IMR-90 (cell line): Measurements from ENCODE around the gene STARD10. TPM values are rescaled to one million over a fixed set of nuclear protein-coding genes. Genes with fewer than 3 reads are reported as not detected.

Experiments used
- ATAC-seq: fragments of 200-7000 bp; cut with Tn5 transposase; 2 replicates; pipeline ENCODE4 v1.9.1; 2020; ENCODE audit warnings: low read depth, mild to moderate bottlenecking, moderate library complexity
- BruUV-seq: library from RNA; stranded (reverse); fragments of 400-500 nt; replicated peaks from 2 replicates; lab custom pipeline; 2021; lab: Mats Ljungman, UMichigan
- CTCF ChIA-PET: fragments of 300-600 bp; formaldehyde crosslinking; extraction: SDS; loops from one replicate; lab custom pipeline; 2021; ENCODE audit warnings: antibody characterized with exemption; lab: Yijun Ruan, JAX
- POLR2A ChIA-PET: fragments of 300-600 bp; sonication (Branson Sonifier 250); formaldehyde crosslinking; loops from one replicate; lab custom pipeline; 2022; ENCODE audit warnings: antibody characterized with exemption; ENCODE audit not compliant: unreplicated experiment; lab: Charles Lee
- DNase-seq: peaks from one replicate; pipeline ENCODE4 v3.0.0; 2013
- H2AFZ ChIP-seq: replicated peaks from 2 replicates; pipeline ENCODE3; 2013; ENCODE audit warnings: low read length, mild to moderate bottlenecking; ENCODE audit not compliant: poor library complexity
- H2AK5ac ChIP-seq: 2 replicates; pipeline ENCODE4 v1.6.1; 2013; ENCODE audit warnings: low read depth, low read length, inconsistent platforms
- H2AK9ac ChIP-seq: replicated peaks from 2 replicates; pipeline ENCODE3; 2013; ENCODE audit warnings: mild to moderate bottlenecking, low read depth, low read length, moderate library complexity; ENCODE audit not compliant: poor library complexity
- H2BK120ac ChIP-seq: 2 replicates; pipeline ENCODE4 v1.6.1; 2013; ENCODE audit warnings: low read depth, low read length, inconsistent platforms
- H2BK15ac ChIP-seq: 3 replicates; pipeline ENCODE4 v1.6.1; 2013; ENCODE audit warnings: low read depth, low read length, inconsistent platforms
- H2BK20ac ChIP-seq: 2 replicates; pipeline ENCODE4 v1.6.1; 2013; ENCODE audit warnings: low read depth, mild to moderate bottlenecking, inconsistent platforms, low read length, moderate library complexity
- H2BK5ac ChIP-seq: 2 replicates; pipeline ENCODE4 v1.6.1; 2013; ENCODE audit warnings: mild to moderate bottlenecking, low read depth, low read length, inconsistent platforms; ENCODE audit not compliant: poor library complexity, severe bottlenecking
- H3K14ac ChIP-seq: replicated peaks from 2 replicates; pipeline ENCODE4 v1.6.1; 2013; ENCODE audit warnings: low read depth, low read length, inconsistent platforms
- H3K18ac ChIP-seq: 2 replicates; pipeline ENCODE4 v1.6.1; 2013; ENCODE audit warnings: low read depth, low read length, control low read depth
- H3K23ac ChIP-seq: 2 replicates; pipeline ENCODE4 v1.6.1; 2013; ENCODE audit warnings: low read depth, low read length, inconsistent platforms
- H3K27ac ChIP-seq: 2 replicates; pipeline ENCODE4 v1.5.1; 2013; ENCODE audit warnings: mild to moderate bottlenecking, control low read depth, low read length; ENCODE audit not compliant: insufficient read depth
- H3K27me3 ChIP-seq: 2 replicates; pipeline ENCODE4 v1.6.1; 2013; ENCODE audit warnings: low read length; ENCODE audit not compliant: control insufficient read depth, insufficient read depth
- H3K36me3 ChIP-seq: 2 replicates; pipeline ENCODE4 v1.6.1; 2013; ENCODE audit warnings: low read length, mixed read lengths; ENCODE audit not compliant: control insufficient read depth, insufficient read depth
- H3K4ac ChIP-seq: 2 replicates; pipeline ENCODE4 v1.6.1; 2013; ENCODE audit warnings: low read depth, low read length, inconsistent platforms
- H3K4me1 ChIP-seq: 2 replicates; pipeline ENCODE4 v1.6.1; 2013; ENCODE audit warnings: low read length, mixed read lengths; ENCODE audit not compliant: control insufficient read depth, insufficient read depth
- H3K4me2 ChIP-seq: 2 replicates; pipeline ENCODE4 v1.6.1; 2013; ENCODE audit warnings: low read depth, mild to moderate bottlenecking, control low read depth, low read length, moderate library complexity
- H3K4me3 ChIP-seq: 2 replicates; pipeline ENCODE4 v1.5.1; 2013; ENCODE audit warnings: low read depth, mild to moderate bottlenecking, control low read depth, low read length, moderate library complexity; ENCODE audit not compliant: insufficient read depth
- H3K56ac ChIP-seq: 2 replicates; pipeline ENCODE4 v1.6.1; 2013; ENCODE audit warnings: low read length, inconsistent platforms; ENCODE audit not compliant: insufficient read depth; ENCODE audit errors: extremely low read depth
- H3K79me1 ChIP-seq, 2 experiments: 2 replicates each; pipeline ENCODE4 v1.6.1; 2013; ENCODE audit warnings: low read length in 2 of 2, inconsistent platforms in 1 of 2, low read depth in 1 of 2
- H3K9ac ChIP-seq: 2 replicates; pipeline ENCODE4 v1.6.1; 2013; ENCODE audit warnings: low read depth, low read length, control low read depth
- H3K9me1 ChIP-seq: 2 replicates; pipeline ENCODE4 v1.6.1; 2013; ENCODE audit warnings: low read length, inconsistent platforms; ENCODE audit not compliant: insufficient read depth
- H3K9me3 ChIP-seq: 2 replicates; pipeline ENCODE4 v1.6.1; 2013; ENCODE audit warnings: low read length; ENCODE audit not compliant: control insufficient read depth, insufficient read depth
- H4K20me1 ChIP-seq: 2 replicates; pipeline ENCODE4 v1.6.1; 2013; ENCODE audit warnings: low read length, inconsistent platforms; ENCODE audit not compliant: insufficient read depth
- H4K5ac ChIP-seq: 2 replicates; pipeline ENCODE4 v1.6.1; 2013; ENCODE audit warnings: mild to moderate bottlenecking, low read depth, low read length, control low read depth
- H4K8ac ChIP-seq, 2 experiments: 2 replicates each; pipeline ENCODE4 v1.6.1; 2013; ENCODE audit warnings: low read depth in 2 of 2, low read length in 2 of 2, control low read depth in 1 of 2, inconsistent platforms in 1 of 2
- H4K91ac ChIP-seq: 2 replicates; pipeline ENCODE4 v1.6.1; 2013; ENCODE audit warnings: low read depth, low read length, inconsistent platforms; ENCODE audit not compliant: insufficient read depth
- BHLHE40 ChIP-seq: fragments of 150-350 bp; IDR thresholded peaks from 2 replicates; pipeline ENCODE4 v1.6.1; 2016; ENCODE audit warnings: mild to moderate bottlenecking, low read depth, low read length
- CEBPB ChIP-seq: IDR thresholded peaks from 2 replicates; pipeline ENCODE4 v1.6.1; 2012; ENCODE audit warnings: low read depth, low read length, improper control_type of control experiment
- CHD1 ChIP-seq: IDR thresholded peaks from 2 replicates; pipeline ENCODE4 v1.6.1; 2012; ENCODE audit warnings: low read depth, low read length, improper control_type of control experiment
- CTCF ChIP-seq: conservative IDR thresholded peaks from 2 replicates; pipeline ENCODE4 v1.5.1; 2012; ENCODE audit warnings: mild to moderate bottlenecking, low read depth, low read length, improper control_type of control experiment
- ELK1 ChIP-seq: fragments of 150-350 bp; IDR thresholded peaks from 2 replicates; pipeline ENCODE4 v1.6.1; 2016; ENCODE audit warnings: low read depth, mild to moderate bottlenecking, low read length, moderate library complexity, borderline replicate concordance
- FOS ChIP-seq: fragments of 150-350 bp; IDR thresholded peaks from 2 replicates; pipeline ENCODE4 v1.6.1; 2016; ENCODE audit warnings: low read depth, low read length
- MAFK ChIP-seq: IDR thresholded peaks from 2 replicates; pipeline ENCODE4 v1.6.1; 2012; ENCODE audit warnings: low read depth, low read length, improper control_type of control experiment
- MAZ ChIP-seq: IDR thresholded peaks from 2 replicates; pipeline ENCODE4 v1.6.1; 2012; ENCODE audit warnings: low read depth, mild to moderate bottlenecking, low read length, improper control_type of control experiment, moderate library complexity, borderline replicate concordance
- MXI1 ChIP-seq: IDR thresholded peaks from 2 replicates; pipeline ENCODE4 v1.6.1; 2012; ENCODE audit warnings: low read depth, mild to moderate bottlenecking, low read length, moderate library complexity, borderline replicate concordance
- NFE2L2 ChIP-seq: fragments of 150-350 bp; IDR thresholded peaks from 2 replicates; pipeline ENCODE4 v1.6.1; 2016; ENCODE audit warnings: low read depth, mild to moderate bottlenecking, low read length
- POLR2A ChIP-seq: IDR thresholded peaks from 2 replicates; pipeline ENCODE4 v1.6.1; 2012; ENCODE audit warnings: mild to moderate bottlenecking, low read depth, low read length
- RAD21 ChIP-seq: IDR thresholded peaks from 2 replicates; pipeline ENCODE4 v1.6.1; 2012; ENCODE audit warnings: low read length, improper control_type of control experiment
- RCOR1 ChIP-seq: IDR thresholded peaks from 2 replicates; pipeline ENCODE4 v1.6.1; 2012; ENCODE audit warnings: mild to moderate bottlenecking, low read length, improper control_type of control experiment; ENCODE audit not compliant: insufficient replicate concordance
- RFX5 ChIP-seq: IDR thresholded peaks from 2 replicates; pipeline ENCODE4 v1.8.0; 2012; ENCODE audit warnings: low read depth, mild to moderate bottlenecking, low read length, moderate library complexity
- SMC3 ChIP-seq: fragments of 150-350 bp; IDR thresholded peaks from 2 replicates; pipeline ENCODE4 v1.6.1; 2016; ENCODE audit warnings: low read depth, mild to moderate bottlenecking, antibody characterized with exemption, low read length, moderate library complexity
- USF2 ChIP-seq: fragments of 150-350 bp; IDR thresholded peaks from 2 replicates; pipeline ENCODE4 v1.6.1; 2017; ENCODE audit warnings: mild to moderate bottlenecking, antibody characterized with exemption, low read length, low read depth
- WGBS, 2 experiments: methylation state at CpG; one replicate each; pipeline versions ENCODE4 v1.1.5 to v1.1.7; 2013; ENCODE audit warnings: missing lambda C conversion rate in 2 of 2; ENCODE audit not compliant: insufficient read length in 1 of 2; ENCODE audit errors: extremely low coverage in 2 of 2; 5-methylcytosine and 5-hydroxymethylcytosine counted together
- dilution Hi-C: fragments of 300-500 bp; cut with HindIII; formaldehyde crosslinking; loops from one replicate; pipeline ENCODE4 v1.14.3; 2018; ENCODE audit warnings: low sequenced_read_pairs; ENCODE audit not compliant: unreplicated experiment
- in situ Hi-C: fragments of 300-500 bp; cut with MboI; formaldehyde crosslinking; loops from 3 replicates; pipeline ENCODE4 v1.14.3; 2019; ENCODE audit warnings: low sequenced_read_pairs, inconsistent platforms, mixed read lengths
- intact Hi-C: fragments of 100-400 bp; cut with micrococcal nuclease; formaldehyde crosslinking; loops from 2 replicates; pipeline ENCODE4 v1.10.0; 2022
- polyA plus RNA-seq, 3 experiments: library from polyadenylated mRNA; depleted of rRNA; stranded (reverse); fragments of >200 nt; gene quantifications; 2 replicates each; pipeline ENCODE4 v1.2.3, GENCODE V29; 2012; ENCODE audit warnings: low replicate concordance in 1 of 3
- total RNA-seq: library from RNA; depleted of rRNA; stranded (reverse); fragments of >200 nt; gene quantifications from 2 replicates; pipeline ENCODE4 v1.2.3, GENCODE V29; 2012

The STARD10 gene
- total and polyA plus RNA-seq, 2 of the 4 experiments (the other 2 are of a cell fraction), result 23.8 to 37.4 TPM

- Histone ChIP-seq H2BK15ac (no peak overlapping the region), H3K9ac (no peak overlapping the region; the same call in 1 of the 2 replicates), H2AK9ac (peak overlapping the region; percentile 86), H2BK5ac (no peak overlapping the region), H3K27me3 (peaks cover 4% of the 10 kb centered on the region; the same call in 1 of the 2 replicates), H4K91ac (no peak overlapping the region), H3K18ac (no peak overlapping the region), H3K4ac (no peak overlapping the region), H4K20me1 (no peaks in the 10 kb centered on the region), H3K9me1 (no peaks in the 10 kb centered on the region), H2AFZ (peak overlapping the region; percentile 74), H3K79me1 (no peaks in the 10 kb centered on the region), H3K14ac (no peak overlapping the region), H3K4me2 (peak overlapping the region; percentile 63; the same call in 1 of the 2 replicates), H4K8ac (no peak overlapping the region), H3K27ac (no peak overlapping the region), H2AK5ac (no peak overlapping the region; the same call in 1 of the 2 replicates), H3K9me3 (no peaks in the 10 kb centered on the region), H2BK20ac (no peak overlapping the region), H3K4me3 (peak overlapping the region; percentile 48), H3K4me1 (peaks cover 6% of the 10 kb centered on the region), H2BK120ac (no peak overlapping the region), H3K36me3 (no peaks in the 10 kb centered on the region), H4K5ac (no peak overlapping the region), H3K56ac (no peak overlapping the region), H3K23ac (no peak overlapping the region)
- in situ Hi-C loops, result no loop called here
- intact Hi-C loops, result no loop called here
- TF ChIP-seq RCOR1 (no peak), ELK1 (no peak), MAFK (no peak), RFX5 (no peak), POLR2A (no peak), FOS (no peak), CHD1 (no peak), NFE2L2 (no peak), USF2 (no peak), SMC3 (no peak), MAZ (no peak), CEBPB (no peak), MXI1 (no peak), BHLHE40 (no peak), CTCF (no peak), RAD21 (no peak)
- ATAC-seq, result no peak
- no TSS peak for BruUV-seq
- POLR2A ChIA-PET, result no interaction called here
- 41% methylated on average over 10 of the region's 17 CpGs; no CpG with 5 or more reads in 1 of the 2 experiments for WGBS, 2 experiments
- no peak for DNase-seq
- dilution Hi-C loops, result no loop called here
- CTCF ChIA-PET, result no interaction called here
Measured at GRCh38 chr11:72781063-72781312, 12.9 kb downstream of the STARD10 start.
